GM19438 (cell line): ENCODE data around the gene UNC93B1.
A peak's percentile ranks its signal among the peaks of the same experiment; 100 is the strongest.

Experiments used
- ATAC-seq: cut with Tn5 transposase; IDR thresholded peaks from one replicate; pipeline ENCODE4 v1.9.1; 2021; ENCODE audit warnings: low read depth; ENCODE audit not compliant: unreplicated experiment

UNC93B1 gene

DNA sequence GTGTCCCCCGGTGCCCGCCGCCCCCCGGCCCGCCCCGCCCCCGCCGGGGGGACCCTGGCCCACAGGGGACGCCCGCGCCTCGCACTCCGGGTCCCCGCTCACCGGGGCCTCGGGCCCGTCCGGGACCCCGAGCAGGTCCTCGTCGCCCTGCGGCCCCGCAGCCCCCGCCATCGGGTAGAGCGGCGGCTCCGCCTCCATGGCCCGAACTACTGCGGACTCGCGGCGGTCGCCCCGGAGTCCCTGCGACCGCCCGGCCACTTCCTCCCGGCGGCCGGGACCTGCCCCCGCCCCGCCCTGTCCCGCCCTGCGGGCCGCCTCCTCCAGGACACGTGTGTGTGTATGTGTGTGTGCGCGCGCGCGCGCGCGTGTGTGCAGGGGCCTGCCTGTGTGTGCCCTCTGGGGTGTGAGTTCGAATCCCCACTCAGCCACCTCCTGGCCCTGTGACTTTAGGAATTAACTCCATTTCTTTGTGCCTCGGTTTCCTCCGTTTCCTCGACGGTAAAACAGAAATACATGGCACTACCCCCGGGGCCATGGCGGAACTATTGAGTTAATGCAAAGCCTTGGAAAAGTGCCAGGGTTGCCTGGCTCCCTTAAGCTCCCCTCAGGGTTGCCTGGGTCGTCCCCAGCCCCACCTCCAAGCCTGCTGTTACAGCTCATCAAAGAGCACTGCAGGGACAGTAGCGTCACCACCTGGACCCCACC lies at the start of gene UNC93B1:
Gene UNC93B1, minus strand, starts transcription at position 252 of the 705 bp plus-strand sequence. Its CDS starts 54 bp downstream, at position 198.
- ATAC-seq: peak; percentile 58

DNA sequence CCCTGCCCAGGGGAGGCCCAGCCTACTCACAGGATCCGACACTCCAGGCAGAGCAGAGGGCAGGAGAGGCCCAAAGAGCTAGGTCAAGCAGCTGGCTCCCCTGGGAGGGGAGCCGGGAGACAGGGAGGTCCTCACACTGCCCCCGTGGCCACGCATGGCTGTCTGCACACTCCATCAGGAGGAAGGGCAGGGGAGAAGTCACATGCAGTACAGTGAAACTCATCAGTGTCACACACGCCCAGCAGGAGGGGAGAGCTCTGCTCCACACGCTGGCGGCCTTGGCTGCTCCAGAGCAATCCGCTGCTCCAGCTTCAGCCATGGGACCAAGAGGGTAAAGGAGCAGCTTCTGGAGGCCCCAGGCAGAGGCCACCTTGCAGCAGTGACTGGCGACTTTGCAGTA lies 49.2 kb upstream of the UNC93B1 start:
- ATAC-seq: no peak

GRCh38 chr11:68052137-68052873 lies 48.4 kb upstream of the UNC93B1 start:
- ATAC-seq: no peak

- no peak for ATAC-seq
Observed at GRCh38 chr11:68051191-68052136, 47.6 kb upstream of the UNC93B1 start.

- no peak for ATAC-seq
Observed at GRCh38 chr11:68050371-68050841, 46.5 kb upstream of the UNC93B1 start.

DNA sequence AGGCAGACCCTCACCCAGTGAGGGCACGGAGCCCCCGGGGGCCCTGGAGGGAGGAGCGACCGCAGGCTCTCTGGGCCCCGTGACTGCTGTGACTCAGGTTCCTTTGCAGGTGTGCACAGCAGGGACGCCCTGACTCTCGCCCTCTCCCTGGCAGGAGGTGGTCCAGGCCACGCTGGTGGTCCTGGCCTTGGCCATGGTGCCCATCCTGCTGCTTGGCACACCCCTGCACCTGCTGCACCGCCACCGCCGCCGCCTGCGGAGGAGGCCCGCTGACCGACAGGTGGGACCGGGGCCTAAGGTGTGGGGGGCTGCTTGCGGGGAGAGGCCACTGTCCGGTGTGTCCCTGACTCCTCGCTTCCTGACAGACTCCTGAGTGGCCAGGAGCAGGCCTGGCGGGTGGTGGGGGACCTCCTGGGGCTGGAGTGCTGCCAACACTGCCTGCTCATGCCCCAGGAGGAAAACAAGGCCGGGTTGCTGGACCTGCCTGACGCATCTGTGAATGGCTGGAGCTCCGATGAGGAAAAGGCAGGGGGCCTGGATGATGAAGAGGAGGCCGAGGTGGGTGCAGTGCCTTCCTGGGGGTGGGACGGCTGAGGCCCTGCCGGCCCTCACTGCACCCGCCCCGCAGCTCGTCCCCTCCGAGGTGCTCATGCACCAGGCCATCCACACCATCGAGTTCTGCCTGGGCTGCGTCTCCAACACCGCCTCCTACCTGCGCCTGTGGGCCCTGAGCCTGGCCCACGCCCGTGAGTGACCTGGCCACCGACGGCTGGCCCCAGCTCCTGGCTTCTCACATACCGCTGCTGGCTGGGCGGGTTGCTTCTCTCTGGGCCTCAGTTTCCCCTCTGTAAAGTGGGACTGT lies 45.8 kb upstream of the UNC93B1 start:
- no peak for ATAC-seq

GRCh38 chr11:68048681-68049508 lies 45.0 kb upstream of the UNC93B1 start:
- no peak for ATAC-seq

DNA sequence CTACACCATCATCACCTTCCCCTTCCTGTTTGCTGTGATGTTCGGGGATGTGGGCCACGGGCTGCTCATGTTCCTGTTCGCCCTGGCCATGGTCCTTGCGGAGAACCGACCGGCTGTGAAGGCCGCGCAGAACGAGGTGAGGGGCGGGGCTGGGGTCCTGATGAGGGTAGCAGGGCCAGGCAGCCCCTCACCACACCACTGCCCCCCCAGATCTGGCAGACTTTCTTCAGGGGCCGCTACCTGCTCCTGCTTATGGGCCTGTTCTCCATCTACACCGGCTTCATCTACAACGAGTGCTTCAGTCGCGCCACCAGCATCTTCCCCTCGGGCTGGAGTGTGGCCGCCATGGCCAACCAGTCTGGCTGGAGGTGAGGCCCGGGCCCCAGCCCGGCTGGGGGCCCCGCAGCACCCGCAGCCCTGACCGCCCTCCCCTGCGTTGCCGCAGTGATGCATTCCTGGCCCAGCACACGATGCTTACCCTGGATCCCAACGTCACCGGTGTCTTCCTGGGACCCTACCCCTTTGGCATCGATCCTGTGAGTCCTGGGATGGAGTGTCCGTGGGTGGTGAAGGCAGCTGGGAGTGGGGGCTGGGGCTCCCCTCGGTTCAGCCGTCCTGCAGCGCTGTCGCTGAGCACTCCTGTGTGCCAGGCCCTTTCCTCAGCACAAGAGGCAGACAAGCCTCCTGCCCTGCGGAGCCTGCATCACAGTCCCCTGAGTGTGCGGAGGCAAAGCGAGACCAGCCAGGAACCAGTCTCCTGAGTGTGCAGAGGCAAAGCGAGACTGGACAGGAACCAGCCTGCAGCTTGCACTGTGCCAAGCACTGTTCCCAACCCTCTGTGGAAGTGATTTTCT lies 43.8 kb upstream of the UNC93B1 start:
- no peak for ATAC-seq

GRCh38 chr11:68044898-68045351 lies 41.0 kb upstream of the UNC93B1 start:
- ATAC-seq: no peak

DNA sequence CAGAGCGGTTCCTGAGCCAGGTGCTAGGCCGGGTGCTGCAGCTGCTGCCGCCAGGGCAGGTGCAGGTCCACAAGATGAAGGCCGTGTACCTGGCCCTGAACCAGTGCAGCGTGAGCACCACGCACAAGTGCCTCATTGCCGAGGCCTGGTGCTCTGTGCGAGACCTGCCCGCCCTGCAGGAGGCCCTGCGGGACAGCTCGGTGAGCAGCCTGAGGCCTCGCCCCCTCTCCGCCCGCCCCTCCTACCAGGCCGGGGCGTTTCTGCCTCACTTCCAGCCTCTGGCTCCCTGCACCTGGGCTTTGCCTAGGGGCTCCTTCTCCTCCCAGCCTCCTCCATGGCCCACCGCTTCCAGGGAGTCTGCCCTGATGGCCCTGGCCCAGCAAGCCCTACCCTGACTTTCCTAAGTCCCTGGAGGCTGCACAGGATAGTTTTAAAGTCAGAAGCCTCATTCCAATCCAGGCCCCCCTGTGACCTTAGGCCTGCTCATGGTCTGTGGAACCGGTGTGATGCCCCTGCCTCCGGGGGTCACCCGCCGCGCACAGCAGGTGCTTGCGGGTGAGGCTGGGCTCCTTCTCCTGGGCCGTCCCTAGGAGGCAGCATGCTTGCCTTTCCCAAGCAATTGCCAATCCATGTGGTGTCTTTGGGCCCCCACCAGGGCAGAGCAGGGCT lies 40.4 kb upstream of the UNC93B1 start:
- ATAC-seq: no peak

GRCh38 chr11:68043349-68044144 lies 39.6 kb upstream of the UNC93B1 start:
- ATAC-seq: no peak

GRCh38 chr11:68043029-68043348 lies 39.1 kb upstream of the UNC93B1 start:
- no peak for ATAC-seq

DNA sequence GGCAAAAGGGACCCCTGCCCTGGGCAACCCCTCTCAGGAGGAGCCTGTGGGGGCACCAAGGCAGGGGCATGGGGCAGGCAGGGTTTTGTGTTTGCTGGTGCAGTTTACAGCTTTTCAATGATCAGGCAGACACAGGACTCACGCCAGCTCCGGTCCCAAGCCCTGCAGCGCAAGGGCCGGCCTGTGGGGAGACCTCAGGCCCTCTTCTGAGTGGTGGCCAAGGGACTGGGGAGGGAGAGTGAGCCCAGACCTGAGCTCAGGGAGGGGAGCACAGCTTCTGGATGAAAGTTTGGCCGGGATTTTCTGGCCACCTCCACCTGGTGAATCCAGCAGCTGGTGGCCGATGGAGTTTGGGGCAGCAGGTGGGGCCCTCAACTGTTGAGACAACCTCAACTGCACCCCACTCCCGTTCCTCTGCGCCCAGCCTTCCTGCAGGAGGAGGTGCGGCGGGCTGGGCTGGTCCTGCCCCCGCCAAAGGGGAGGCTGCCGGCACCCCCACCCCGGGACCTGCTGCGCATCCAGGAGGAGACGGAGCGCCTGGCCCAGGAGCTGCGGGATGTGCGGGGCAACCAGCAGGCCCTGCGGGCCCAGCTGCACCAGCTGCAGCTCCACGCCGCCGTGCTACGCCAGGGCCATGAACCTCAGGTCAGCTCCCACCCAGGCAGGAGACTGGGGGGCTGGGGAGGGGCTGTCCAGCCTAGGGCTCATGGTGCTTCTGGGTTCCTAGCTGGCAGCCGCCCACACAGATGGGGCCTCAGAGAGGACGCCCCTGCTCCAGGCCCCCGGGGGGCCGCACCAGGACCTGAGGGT lies 38.5 kb upstream of the UNC93B1 start:
- no peak for ATAC-seq

DNA sequence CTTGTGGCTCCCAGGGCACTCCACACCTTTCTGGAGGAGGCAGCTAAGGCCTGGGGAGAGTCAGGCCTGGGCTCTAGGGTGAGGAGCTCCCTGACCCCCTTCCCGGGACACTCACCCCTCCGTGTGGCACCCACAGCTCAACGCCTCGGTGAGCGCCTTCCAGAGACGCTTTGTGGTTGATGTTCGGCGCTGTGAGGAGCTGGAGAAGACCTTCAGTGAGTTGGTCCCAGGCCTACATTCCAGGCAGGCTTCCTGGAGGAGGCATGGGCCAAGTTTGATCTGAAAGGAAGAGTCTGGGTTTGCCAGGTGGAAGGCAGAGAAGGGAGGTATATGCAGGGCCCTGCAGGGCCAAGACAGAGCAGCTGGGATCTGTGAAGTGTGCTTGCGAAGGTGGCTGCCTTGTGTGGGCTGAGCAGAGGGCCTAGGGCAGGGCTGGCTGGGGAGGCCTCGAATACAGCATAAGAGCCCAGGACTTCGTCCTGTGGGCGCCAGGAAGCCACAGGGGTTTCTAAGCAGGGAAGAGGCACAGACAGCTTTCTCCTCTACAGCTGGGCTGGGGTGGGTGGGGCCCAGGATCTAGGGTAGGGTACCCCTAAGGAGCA lies 37.8 kb upstream of the UNC93B1 start:
- no peak for ATAC-seq

DNA sequence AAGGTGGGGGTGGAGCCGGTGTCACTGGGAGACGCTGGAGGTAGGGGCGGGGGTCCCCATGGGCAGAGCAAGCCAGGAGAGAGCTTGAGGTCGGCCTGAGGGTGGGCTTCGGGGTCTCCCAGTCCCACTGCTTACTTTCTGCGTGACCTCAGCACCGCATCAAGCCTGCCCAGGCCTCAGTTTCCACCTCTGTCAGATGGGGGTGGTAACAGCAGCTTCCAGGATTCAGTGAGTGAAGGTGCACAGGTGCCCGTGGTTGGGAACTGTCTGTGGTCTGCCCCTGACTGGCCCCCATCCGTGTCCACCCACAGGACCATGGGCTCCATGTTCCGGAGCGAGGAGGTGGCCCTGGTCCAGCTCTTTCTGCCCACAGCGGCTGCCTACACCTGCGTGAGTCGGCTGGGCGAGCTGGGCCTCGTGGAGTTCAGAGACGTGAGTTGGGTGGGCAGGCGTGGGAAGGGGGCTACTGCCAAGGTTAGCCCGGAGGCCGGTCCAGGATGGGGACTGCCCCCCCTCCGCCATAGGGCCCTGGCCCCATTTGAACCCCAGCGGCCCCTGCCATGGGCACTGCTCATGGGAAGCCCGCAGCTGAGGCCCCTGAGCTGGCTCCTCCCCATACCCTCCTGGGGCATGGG lies 37.2 kb upstream of the UNC93B1 start:
- ATAC-seq: no peak
